ENCODE data around the gene TEAD2. TPM values are rescaled to one million over a fixed set of nuclear protein-coding genes. Genes with fewer than 3 reads are reported as not detected.
"Not testable (repeated sequence)": the region's sequence is repeated elsewhere in the genome, so short reads cannot be mapped to it uniquely, and the experiment has no call there.

Gene TEAD2
- total RNA-seq, 2 donors from 2014 or later: 12.2 to 15.2 TPM

DNA sequence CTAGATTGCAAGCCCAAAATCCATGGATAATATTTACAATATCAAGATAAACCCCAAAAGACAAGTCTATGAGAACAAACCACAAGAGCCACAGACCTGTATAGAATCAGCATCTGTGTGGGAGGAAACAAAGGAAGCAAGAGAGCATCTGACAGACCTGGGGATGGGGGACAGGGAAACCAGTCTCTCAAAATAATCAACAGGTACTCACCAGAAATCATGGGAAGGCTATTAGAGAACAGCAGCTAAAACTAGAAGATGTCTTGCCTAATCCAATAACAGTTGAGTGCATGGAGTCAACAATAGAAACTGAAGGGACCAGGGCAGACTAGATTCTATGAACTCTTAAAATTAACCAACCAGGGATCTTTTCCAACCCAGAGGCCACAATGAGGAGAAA lies 45.9 kb downstream of the TEAD2 start:
- H3K36me3 ChIP-seq (replicated peaks in 1 of 2; ENCODE audit: insufficient read depth in 1 of 2, low read depth in 2 of 2): no peaks in the 10 kb centered on the region
- H3K27ac ChIP-seq: no peak overlapping the region
- intact Hi-C loops (cut with DNase I): no loop called here
- TF ChIP-seq POLR2A (IDR thresholded peaks at IDR 0.05) (no peak), CTCF (IDR thresholded peaks at IDR 0.05) (no peak)
- H3K27me3 ChIP-seq: no peaks in the 10 kb centered on the region
- H3K4me1 ChIP-seq: no peaks in the 10 kb centered on the region
- ATAC-seq: no peak
- no peaks in the 10 kb centered on the region for H3K9me3 ChIP-seq
- no peak overlapping the region for H3K4me3 ChIP-seq
- DNase-seq: no peak

- no peaks in the 10 kb centered on the region for H3K4me1 ChIP-seq
- ATAC-seq (no peak), DNase-seq (no peak)
- H3K9me3 ChIP-seq: no peaks in the 10 kb centered on the region
- TF ChIP-seq POLR2A (IDR thresholded peaks at IDR 0.05): no peak
- no peak overlapping the region for H3K4me3 ChIP-seq
- H3K36me3 ChIP-seq (replicated peaks in 1 of 2; ENCODE audit: insufficient read depth in 1 of 2, low read depth in 2 of 2): no peaks in the 10 kb centered on the region
- no peaks in the 10 kb centered on the region for H3K27me3 ChIP-seq
- H3K27ac ChIP-seq: no peak overlapping the region
- WGBS, 2 donors: 73 to 87% methylated on average over 1 of the region's 1 CpG
- intact Hi-C loops (cut with DNase I): no loop called here
These were observed 47.1 kb downstream of the TEAD2 start for GRCh38 chr19:49315111-49315510.

DNA sequence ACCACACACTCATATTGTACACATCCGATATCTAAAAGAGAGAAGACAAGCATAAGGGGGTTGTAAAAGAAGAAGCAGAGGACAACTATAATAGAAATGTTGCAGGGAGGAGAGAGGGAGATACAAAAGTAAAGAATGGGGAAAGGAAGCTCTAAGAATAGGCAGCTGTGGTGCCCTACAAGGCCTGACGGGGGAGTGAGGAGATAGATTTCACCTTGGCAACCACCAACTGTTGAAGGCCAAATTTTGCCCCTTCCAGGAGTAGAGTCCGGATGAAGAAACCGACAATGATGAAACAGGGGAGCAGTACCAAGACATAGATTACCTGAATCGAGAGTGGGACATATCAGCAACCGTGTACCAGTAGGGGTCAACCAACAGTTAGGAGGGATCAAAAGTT lies 53.1 kb downstream of the TEAD2 start:
- Histone ChIP-seq H3K36me3 (replicated peaks in 1 of 2; ENCODE audit: insufficient read depth in 1 of 2, low read depth in 2 of 2) (no peaks in the 10 kb centered on the region), H3K9me3 (no peaks in the 10 kb centered on the region), H3K4me1 (no peaks in the 10 kb centered on the region), H3K27me3 (no peaks in the 10 kb centered on the region), H3K4me3 (no peak overlapping the region), H3K27ac (no peak overlapping the region)
- DNase-seq: no peak
- 87% methylated on average over 6 of the region's 6 CpGs for WGBS, 2 donors
- intact Hi-C loops (cut with DNase I): no loop called here
- TF ChIP-seq POLR2A (IDR thresholded peaks at IDR 0.05) (no peak), CTCF (IDR thresholded peaks at IDR 0.05) (no peak)
- no peak for ATAC-seq

- H3K27ac ChIP-seq; intact Hi-C loops (cut with DNase I); H3K4me3 ChIP-seq; ATAC-seq; H3K36me3 ChIP-seq (replicated peaks in 1 of 2; ENCODE audit: insufficient read depth in 1 of 2, low read depth in 2 of 2); H3K27me3 ChIP-seq; H3K4me1 ChIP-seq; DNase-seq; H3K9me3 ChIP-seq: not testable (repeated sequence)
- WGBS, 2 donors: 66 to 74% methylated on average over 6 to 7 of the region's 7 CpGs
These were observed 55.5 kb downstream of the TEAD2 start for GRCh38 chr19:49306734-49307133.

DNA sequence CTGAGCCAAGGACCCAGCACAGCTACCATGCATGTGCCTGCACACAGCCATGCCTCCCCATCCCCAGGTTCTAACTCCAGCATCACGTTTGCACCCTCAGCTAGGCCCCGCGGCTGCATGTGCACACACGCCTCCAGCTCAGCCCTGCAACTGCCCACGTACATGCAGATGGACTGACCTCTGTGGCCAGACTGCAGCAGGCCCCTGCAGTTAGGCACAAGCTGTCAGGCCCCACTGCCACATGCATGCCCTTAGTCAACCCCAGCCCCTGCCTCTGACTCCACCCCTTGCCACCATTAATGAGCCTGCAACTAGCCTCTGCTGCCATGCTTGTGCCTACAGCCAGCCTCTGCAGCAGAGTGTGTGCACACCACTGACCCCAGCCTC lies 60.4 kb downstream of the TEAD2 start:
- TF ChIP-seq CTCF (IDR thresholded peaks at IDR 0.05): no peak
- TF ChIP-seq POLR2A (IDR thresholded peaks at IDR 0.05): no peak
- 80 to 84% methylated on average over 2 to 5 of the region's 5 CpGs for WGBS, 2 donors
- H3K4me1 ChIP-seq: no peaks in the 10 kb centered on the region
- intact Hi-C loops (cut with DNase I): no loop called here
- H3K27ac ChIP-seq: no peak overlapping the region
- ATAC-seq: no peak
- no peaks in the 10 kb centered on the region for H3K36me3 ChIP-seq (replicated peaks in 1 of 2; ENCODE audit: insufficient read depth in 1 of 2, low read depth in 2 of 2)
- no peaks in the 10 kb centered on the region for H3K27me3 ChIP-seq
- DNase-seq: no peak
- no peak overlapping the region for H3K4me3 ChIP-seq
- H3K9me3 ChIP-seq: peaks cover 0 to 5% (median 0%) of the 10 kb centered on the region in 3 donors

GRCh38 chr19:49301165-49301865 lies 60.9 kb downstream of the TEAD2 start:
- intact Hi-C loops (cut with DNase I): no loop called here
- H3K4me1 ChIP-seq: no peaks in the 10 kb centered on the region
- peaks cover 0 to 5% (median 0%) of the 10 kb centered on the region in 3 donors for H3K9me3 ChIP-seq
- no peak overlapping the region for H3K4me3 ChIP-seq
- no peaks in the 10 kb centered on the region for H3K27me3 ChIP-seq
- TF ChIP-seq CTCF (IDR thresholded peaks at IDR 0.05) (peak; percentile 32 to 75 (median 63)), POLR2A (IDR thresholded peaks at IDR 0.05) (no peak)
- ATAC-seq: peak; percentile 80
- DNase-seq: peak; percentile 63 to 81 (median 72)
- no peaks in the 10 kb centered on the region for H3K36me3 ChIP-seq (replicated peaks in 1 of 2; ENCODE audit: insufficient read depth in 1 of 2, low read depth in 2 of 2)
- no peak overlapping the region for H3K27ac ChIP-seq
- 27 to 38% methylated on average over 6 to 8 of the region's 8 CpGs for WGBS, 2 donors

DNA sequence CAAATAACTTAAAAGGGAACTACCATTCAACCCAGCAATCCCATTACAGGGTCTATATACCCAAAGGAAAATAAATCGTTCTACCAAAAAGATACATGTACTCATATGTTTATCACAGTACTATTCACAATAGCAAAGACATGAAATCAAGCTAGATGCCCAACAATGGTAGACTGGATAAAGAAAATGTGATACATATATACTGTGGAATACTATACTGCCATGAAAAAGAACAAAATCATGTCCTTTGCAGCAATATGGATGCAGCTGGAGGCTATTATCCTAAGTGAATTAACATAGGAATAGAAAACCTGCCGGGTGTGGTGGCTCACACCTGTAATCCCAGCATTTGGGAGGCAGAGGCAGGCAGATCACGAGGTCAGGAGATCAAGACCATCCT lies 63.6 kb downstream of the TEAD2 start:
- H3K4me3 ChIP-seq; DNase-seq; intact Hi-C loops (cut with DNase I); H3K27ac ChIP-seq; H3K4me1 ChIP-seq; H3K36me3 ChIP-seq (replicated peaks in 1 of 2; ENCODE audit: insufficient read depth in 1 of 2, low read depth in 2 of 2); H3K27me3 ChIP-seq; ATAC-seq; H3K9me3 ChIP-seq: not testable (repeated sequence)
- 90 to 98% methylated on average over 3 of the region's 3 CpGs for WGBS, 2 donors

Measured in body of pancreas (tissue), 4 donors.